Measurements from ENCODE around the gene HIRA.
"Not testable (repeated sequence)": the region's sequence is repeated elsewhere in the genome, so short reads cannot be mapped to it uniquely, and the experiment has no call there.

The HIRA gene

GRCh38 chr22:19436444-19437161, 5.1 kb upstream of the HIRA start:
- not testable (repeated sequence) for DNase-seq

GRCh38 chr22:19434829-19435580, 3.5 kb upstream of the HIRA start:
- no peak for DNase-seq

GRCh38 chr22:19434401-19434800, 2.9 kb upstream of the HIRA start:
- no peak for DNase-seq

- peak; percentile 90 for DNase-seq
Measured at GRCh38 chr22:19432133-19432851, 759 bp upstream of the HIRA start, which contains the start of gene MRPL40. Gene MRPL40, plus strand, starts transcription at chr22:19432545. Its CDS starts 10 bp downstream, at chr22:19432555.

GRCh38 chr22:19430890-19431541, 517 bp downstream of the HIRA start:
- peak; percentile 49 for DNase-seq

- DNase-seq: peak; percentile 12
Measured at GRCh38 chr22:19429950-19430889, 1.3 kb downstream of the HIRA start.

- DNase-seq: no peak
Measured at GRCh38 chr22:19424186-19424500, 7.4 kb downstream of the HIRA start.

- DNase-seq: no peak
Measured at GRCh38 chr22:19422440-19423301, 8.9 kb downstream of the HIRA start.

GRCh38 chr22:19420321-19420720, 11.2 kb downstream of the HIRA start:
- DNase-seq: no peak

GRCh38 chr22:19419464-19420178, 11.9 kb downstream of the HIRA start:
- DNase-seq: no peak

GRCh38 chr22:19419086-19419463, 12.5 kb downstream of the HIRA start:
- no peak for DNase-seq

GRCh38 chr22:19412923-19413322, 18.6 kb downstream of the HIRA start:
- no peak for DNase-seq

GRCh38 chr22:19412478-19412877, 19.1 kb downstream of the HIRA start:
- DNase-seq: no peak

- no peak for DNase-seq
Measured at GRCh38 chr22:19411690-19412045, 19.9 kb downstream of the HIRA start.

GRCh38 chr22:19410941-19411689, 20.4 kb downstream of the HIRA start:
- no peak for DNase-seq

- no peak for DNase-seq
Measured at GRCh38 chr22:19407649-19408606, 23.6 kb downstream of the HIRA start.

- no peak for DNase-seq
Measured at GRCh38 chr22:19406846-19407245, 24.7 kb downstream of the HIRA start.

- no peak for DNase-seq
Measured at GRCh38 chr22:19406281-19406811, 25.2 kb downstream of the HIRA start.
